HK-2 (cell line): ENCODE data around the gene MISP.
"Not testable (repeated sequence)": the region's sequence is repeated elsewhere in the genome, so short reads cannot be mapped to it uniquely, and the experiment has no call there.

Experiments
- DNase-seq: peaks from one replicate; pipeline ENCODE4 v3.0.0-alpha.2; 2018; ENCODE audit not compliant: unreplicated experiment

Gene MISP

GRCh38 chr19:725461-726089 is 25.3 kb upstream of the MISP start:
- no peak for DNase-seq

GRCh38 chr19:726993-727956 is 23.6 kb upstream of the MISP start:
- no peak for DNase-seq

- no peak for DNase-seq
These were observed 22.9 kb upstream of the MISP start for GRCh38 chr19:728011-728410.

GRCh38 chr19:729564-729963 is 21.3 kb upstream of the MISP start:
- DNase-seq = not testable (repeated sequence)

GRCh38 chr19:729965-730668 is 20.8 kb upstream of the MISP start:
- DNase-seq = no peak

- DNase-seq = no peak
These were observed 19.9 kb upstream of the MISP start for GRCh38 chr19:731000-731399.

GRCh38 chr19:732148-733069 is 18.5 kb upstream of the MISP start:
- DNase-seq = no peak

- peak; percentile 74 for DNase-seq
These were observed 16.2 kb upstream of the MISP start for GRCh38 chr19:734716-735115.

GRCh38 chr19:736125-736524 is 14.8 kb upstream of the MISP start:
- DNase-seq = no peak

GRCh38 chr19:737591-738093 is 13.3 kb upstream of the MISP start:
- DNase-seq = peak; percentile 38

GRCh38 chr19:738509-739128 is 12.3 kb upstream of the MISP start:
- no peak for DNase-seq

GRCh38 chr19:739998-740715 is 10.8 kb upstream of the MISP start:
- no peak for DNase-seq

GRCh38 chr19:740816-741505 is 10.0 kb upstream of the MISP start:
- DNase-seq = not testable (repeated sequence)

GRCh38 chr19:741506-742131 is 9.3 kb upstream of the MISP start:
- DNase-seq = no peak

- no peak for DNase-seq
These were observed 8.3 kb upstream of the MISP start for GRCh38 chr19:742540-743075.

GRCh38 chr19:743168-743687 is 7.7 kb upstream of the MISP start:
- DNase-seq = no peak

- not testable (repeated sequence) for DNase-seq
These were observed 5.8 kb upstream of the MISP start for GRCh38 chr19:745138-745537.

GRCh38 chr19:746208-746819 is 4.6 kb upstream of the MISP start:
- DNase-seq = no peak
